Large intestine (tissue), 3 donors: Measurements from ENCODE around the gene CD226. TPM values are rescaled to one million over a fixed set of nuclear protein-coding genes. Genes with fewer than 3 reads are reported as not detected.
"Not testable (repeated sequence)": the region's sequence is repeated elsewhere in the genome, so short reads cannot be mapped to it uniquely, and the experiment has no call there.

Experiments used
- DNase-seq, 2 donors: peaks; one replicate each; pipeline versions ENCODE4 v3.0.0 to v3.0.0-alpha.2; 2013
- H3K27ac ChIP-seq: one replicate; pipeline ENCODE4 v1.5.1; 2013; ENCODE audit warnings: low read length
- H3K27me3 ChIP-seq: 2 replicates; pipeline ENCODE4 v1.6.1; 2013; ENCODE audit warnings: low read length; ENCODE audit not compliant: control insufficient read depth, insufficient read depth
- H3K36me3 ChIP-seq: 2 replicates; pipeline ENCODE4 v1.6.1; 2013; ENCODE audit warnings: low read length; ENCODE audit not compliant: control insufficient read depth, insufficient read depth
- H3K4me1 ChIP-seq: one replicate; pipeline ENCODE4 v1.6.1; 2013; ENCODE audit warnings: low read length; ENCODE audit not compliant: control insufficient read depth, insufficient read depth
- H3K4me3 ChIP-seq: one replicate; pipeline ENCODE4 v1.5.1; 2013; ENCODE audit warnings: low read length
- H3K9me3 ChIP-seq: one replicate; pipeline ENCODE4 v1.6.1; 2013; ENCODE audit warnings: mild to moderate bottlenecking, low read depth, low read length, moderate library complexity; ENCODE audit not compliant: control insufficient read depth
- WGBS: methylation state at CpG from one replicate; pipeline ENCODE4 v1.1.5; 2013; ENCODE audit warnings: low lambda C conversion rate; ENCODE audit not compliant: insufficient coverage; 5-methylcytosine and 5-hydroxymethylcytosine counted together
- polyA plus RNA-seq: library from polyadenylated mRNA; unstranded; fragments of 120-200 nt; gene quantifications from one replicate; pipeline ENCODE4 v1.2.1, GENCODE V29; 2013

The CD226 gene
- polyA plus RNA-seq, 1 donor = 1.6 TPM

DNA sequence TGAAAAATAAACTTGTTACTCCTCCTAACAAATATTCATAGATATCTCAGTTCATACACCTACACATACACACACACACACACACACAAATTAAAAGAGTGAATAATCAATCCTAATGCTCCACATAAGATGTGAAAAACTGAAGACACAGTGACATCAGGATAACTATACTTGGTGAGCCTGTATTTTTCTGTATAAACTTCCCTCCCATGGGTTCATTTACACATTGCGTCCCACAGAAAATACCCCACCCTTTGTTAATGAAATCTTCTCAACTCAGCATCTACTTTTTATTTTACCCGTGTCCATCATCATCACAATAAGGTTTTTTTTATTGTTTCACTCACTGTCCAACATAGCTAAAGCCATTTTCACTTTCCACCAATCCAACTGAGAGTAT lies 60.4 kb downstream of the CD226 start:
- Histone ChIP-seq H3K36me3 (no peaks in the 10 kb centered on the region), H3K4me1 (no peaks in the 10 kb centered on the region), H3K27me3 (no peaks in the 10 kb centered on the region), H3K27ac (no peak overlapping the region), H3K9me3 (no peaks in the 10 kb centered on the region), H3K4me3 (no peak overlapping the region)
- WGBS = 100% methylated on average over 2 of the region's 2 CpGs
- no peak for DNase-seq

DNA sequence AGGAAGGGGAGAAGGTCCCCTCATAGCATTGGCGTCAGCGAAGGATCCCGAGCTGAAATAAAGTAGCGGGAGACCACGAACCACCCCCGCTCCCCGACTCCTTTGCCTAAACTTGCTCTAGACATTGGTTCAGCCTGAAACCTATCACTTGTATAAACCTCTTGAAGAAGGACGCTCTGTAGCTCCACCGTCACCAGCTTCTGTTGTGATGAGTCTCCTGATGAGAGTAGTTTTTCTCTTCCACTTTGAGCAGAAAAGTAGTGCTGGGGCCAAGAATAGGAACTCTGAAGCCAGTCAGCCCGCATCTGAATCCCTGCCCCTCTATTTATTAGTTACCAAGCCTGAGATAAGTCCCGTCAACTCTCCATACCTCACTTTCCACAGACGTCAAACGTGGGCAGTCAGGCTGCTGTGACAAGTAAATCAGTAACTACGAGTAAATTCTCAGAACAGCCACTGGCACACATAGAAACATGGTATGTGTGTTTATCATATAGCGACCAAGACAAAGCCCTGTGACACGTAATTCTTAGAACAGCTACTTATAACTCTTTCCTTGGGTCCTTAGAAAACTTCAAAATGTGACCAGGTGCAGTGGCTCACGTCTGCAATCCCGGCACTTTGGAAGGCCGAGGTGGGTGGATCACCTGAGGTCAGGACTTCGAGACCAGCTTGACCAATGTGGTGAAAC lies 61.7 kb downstream of the CD226 start:
- Histone ChIP-seq H3K9me3 (no peaks in the 10 kb centered on the region), H3K4me1 (no peaks in the 10 kb centered on the region), H3K27me3 (no peaks in the 10 kb centered on the region), H3K27ac (no peak overlapping the region), H3K4me3 (no peak overlapping the region), H3K36me3 (no peaks in the 10 kb centered on the region)
- WGBS = no CpG with 5 or more reads among the region's 20 CpGs
- peak; percentile 7 to 55 for DNase-seq

DNA sequence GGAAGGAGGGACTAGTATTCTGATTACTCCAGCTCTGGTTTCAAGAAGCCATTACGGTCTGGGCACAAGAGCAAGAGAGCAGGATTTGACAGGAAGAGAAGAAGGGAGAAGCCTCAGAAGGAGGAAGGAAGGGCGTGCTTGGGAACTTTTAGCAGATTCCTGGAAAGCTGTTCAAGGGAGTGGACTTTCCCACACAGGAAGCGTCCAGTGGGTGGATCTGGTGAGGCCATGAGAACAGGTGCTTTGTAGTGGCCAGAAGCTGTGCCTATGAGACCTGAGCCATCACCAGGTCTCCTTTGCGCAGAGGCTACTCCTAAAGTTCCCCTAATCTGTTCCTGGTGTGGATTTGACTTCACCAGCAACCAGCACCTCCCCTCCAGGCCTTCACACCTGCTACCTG lies 62.3 kb downstream of the CD226 start:
- WGBS = no CpG with 5 or more reads among the region's 4 CpGs
- Histone ChIP-seq H3K4me1 (no peaks in the 10 kb centered on the region), H3K4me3 (no peak overlapping the region), H3K9me3 (no peaks in the 10 kb centered on the region), H3K36me3 (no peaks in the 10 kb centered on the region), H3K27ac (no peak overlapping the region), H3K27me3 (no peaks in the 10 kb centered on the region)
- no peak for DNase-seq

DNA sequence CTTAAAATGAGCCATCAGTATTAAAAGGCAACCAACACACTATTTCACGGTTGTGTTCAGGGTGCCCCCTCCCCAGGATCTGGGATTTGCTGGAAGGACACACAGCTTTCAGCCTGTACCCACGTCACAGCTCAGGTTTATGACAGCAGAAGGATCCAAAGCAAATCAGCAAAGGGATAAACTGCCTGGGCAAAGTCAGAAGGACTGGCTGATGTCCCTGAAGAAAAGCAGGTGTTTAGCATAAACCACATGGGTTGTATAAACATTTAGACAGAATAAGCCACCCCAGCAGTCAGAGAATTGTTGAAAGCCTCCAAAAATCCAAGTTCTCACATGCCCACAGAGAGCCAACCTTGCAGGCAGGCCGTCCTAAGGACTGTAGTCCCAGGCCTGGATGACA lies 63.9 kb downstream of the CD226 start:
- Histone ChIP-seq H3K4me3 (no peak overlapping the region), H3K4me1 (no peaks in the 10 kb centered on the region), H3K27ac (no peak overlapping the region), H3K9me3 (no peaks in the 10 kb centered on the region), H3K36me3 (no peaks in the 10 kb centered on the region), H3K27me3 (no peaks in the 10 kb centered on the region)
- no peak for DNase-seq
- 0% methylated on average over 1 of the region's 3 CpGs for WGBS

DNA sequence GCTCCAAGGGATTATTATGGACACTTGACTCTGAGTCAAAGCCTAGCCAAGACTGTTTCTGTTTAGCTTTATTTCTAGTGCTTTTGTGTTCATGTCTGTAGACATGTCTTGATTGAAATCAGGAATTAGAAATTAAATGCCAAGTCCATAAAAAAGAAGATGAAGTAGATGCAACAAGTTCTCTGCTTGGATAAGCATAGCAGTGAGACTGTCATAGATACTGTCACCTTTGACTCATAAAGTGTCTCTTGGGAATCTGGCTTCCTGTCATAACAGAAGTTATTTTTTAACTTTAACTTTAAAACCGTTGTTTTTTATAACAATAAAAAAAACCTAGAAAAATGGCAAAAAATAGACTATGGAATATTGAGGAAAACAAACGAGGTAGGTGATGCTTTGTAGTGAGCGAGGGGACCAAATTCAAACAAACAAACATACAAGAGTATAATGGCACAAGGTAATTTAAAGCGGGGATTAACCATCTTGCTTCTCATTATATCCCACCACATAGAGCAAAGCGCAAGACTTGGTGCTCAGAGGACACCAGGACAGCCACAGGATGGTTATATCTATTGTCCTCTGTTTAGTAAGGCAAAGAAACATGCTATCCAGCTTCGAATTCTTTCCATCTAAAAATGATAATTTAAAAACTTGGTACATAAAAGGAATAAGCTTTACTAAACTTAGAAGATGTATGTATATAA lies 64.6 kb downstream of the CD226 start:
- Histone ChIP-seq H3K4me3 (no peak overlapping the region), H3K36me3 (no peaks in the 10 kb centered on the region), H3K4me1 (no peaks in the 10 kb centered on the region), H3K27ac (no peak overlapping the region), H3K9me3 (no peaks in the 10 kb centered on the region), H3K27me3 (no peaks in the 10 kb centered on the region)
- DNase-seq = no peak
- 81% methylated on average over 2 of the region's 6 CpGs for WGBS

DNA sequence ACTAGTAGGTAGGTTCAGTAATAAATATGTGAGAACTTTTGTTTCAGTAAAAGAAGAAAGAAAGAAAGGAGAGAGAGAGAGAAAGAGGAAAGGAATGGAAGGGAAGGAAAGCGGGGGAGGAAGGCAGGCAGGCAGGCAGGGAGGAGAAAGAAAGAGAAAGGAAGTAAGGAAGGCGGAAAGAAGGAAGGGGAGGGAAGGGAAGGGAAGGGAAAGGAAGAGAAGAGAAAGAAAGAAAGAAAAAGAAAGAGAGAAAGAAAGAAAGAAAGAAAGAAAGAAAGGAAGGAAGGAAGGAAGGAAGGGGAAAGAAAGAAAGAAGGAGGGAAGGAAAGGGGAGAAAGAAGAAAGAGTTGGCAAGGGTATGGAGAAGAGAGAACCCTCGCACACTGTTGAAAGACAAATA lies 67.6 kb downstream of the CD226 start:
- Histone ChIP-seq H3K27me3 (no peaks in the 10 kb centered on the region), H3K4me3 (no peak overlapping the region), H3K36me3 (no peaks in the 10 kb centered on the region), H3K27ac (no peak overlapping the region), H3K4me1 (no peaks in the 10 kb centered on the region), H3K9me3 (no peaks in the 10 kb centered on the region)
- no peak for DNase-seq
- WGBS = 96% methylated on average over 2 of the region's 3 CpGs

DNA sequence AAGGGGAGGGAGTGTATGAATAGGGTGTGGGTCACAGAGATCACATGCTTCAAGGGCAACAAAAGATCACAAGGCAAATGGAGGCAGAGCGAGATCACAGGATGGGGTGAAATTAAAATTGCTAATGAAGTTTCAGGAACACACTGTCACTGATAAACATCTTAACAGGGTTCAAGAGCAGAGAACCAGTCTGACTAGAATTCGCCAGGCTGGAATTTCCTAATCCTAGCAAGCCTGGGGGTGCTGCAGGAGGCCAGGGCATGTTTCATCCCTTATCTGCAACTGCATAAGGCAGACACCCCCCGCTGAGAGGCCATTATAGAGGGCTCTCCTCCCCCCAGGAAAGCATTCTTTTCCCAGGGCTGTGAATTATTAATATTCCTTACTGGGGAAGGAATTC lies 68.6 kb downstream of the CD226 start:
- 83% methylated on average over 1 of the region's 3 CpGs for WGBS
- not testable (repeated sequence) for H3K4me1 ChIP-seq, H3K4me3 ChIP-seq, H3K36me3 ChIP-seq, DNase-seq, H3K27ac ChIP-seq, H3K27me3 ChIP-seq, H3K9me3 ChIP-seq

DNA sequence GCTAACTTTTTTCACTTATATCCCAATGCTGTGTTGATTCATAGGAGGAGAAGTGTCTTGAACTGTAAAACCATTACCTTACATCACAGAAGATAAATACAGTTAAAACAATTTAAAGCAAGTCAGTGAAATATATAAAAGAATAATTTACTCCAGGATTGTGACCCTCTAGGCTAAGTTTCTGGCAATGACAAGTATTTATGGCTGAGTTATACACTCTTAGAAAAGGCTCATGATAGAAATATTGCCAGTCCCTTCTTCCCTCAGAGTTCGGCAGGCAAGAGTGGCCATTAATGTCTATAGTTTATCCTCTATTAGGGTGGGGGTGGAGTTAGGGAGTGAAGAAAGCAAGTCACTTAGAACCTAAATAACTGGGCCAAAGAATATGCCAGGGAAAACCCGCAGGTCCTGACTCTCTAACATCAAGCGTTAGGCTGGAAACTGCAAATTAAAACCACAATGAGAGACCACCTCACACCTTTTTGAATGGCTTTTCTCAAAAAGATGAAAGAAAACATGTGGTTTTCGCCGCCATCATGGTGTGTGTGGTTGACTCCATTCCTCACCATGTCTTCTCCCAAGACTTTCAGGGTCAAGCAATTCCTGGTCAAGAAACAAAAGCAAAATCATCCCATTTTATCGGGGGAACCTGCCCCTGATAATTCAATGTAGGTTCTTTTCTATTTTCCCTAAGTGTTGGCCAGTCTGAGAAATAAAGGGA lies 69.3 kb downstream of the CD226 start:
- no peak overlapping the region for H3K27ac ChIP-seq
- no peak overlapping the region for H3K4me3 ChIP-seq
- H3K36me3 ChIP-seq = no peaks in the 10 kb centered on the region
- WGBS = no CpG with 5 or more reads among the region's 6 CpGs
- no peak for DNase-seq
- no peaks in the 10 kb centered on the region for H3K27me3 ChIP-seq
- H3K4me1 ChIP-seq = no peaks in the 10 kb centered on the region
- no peaks in the 10 kb centered on the region for H3K9me3 ChIP-seq

DNA sequence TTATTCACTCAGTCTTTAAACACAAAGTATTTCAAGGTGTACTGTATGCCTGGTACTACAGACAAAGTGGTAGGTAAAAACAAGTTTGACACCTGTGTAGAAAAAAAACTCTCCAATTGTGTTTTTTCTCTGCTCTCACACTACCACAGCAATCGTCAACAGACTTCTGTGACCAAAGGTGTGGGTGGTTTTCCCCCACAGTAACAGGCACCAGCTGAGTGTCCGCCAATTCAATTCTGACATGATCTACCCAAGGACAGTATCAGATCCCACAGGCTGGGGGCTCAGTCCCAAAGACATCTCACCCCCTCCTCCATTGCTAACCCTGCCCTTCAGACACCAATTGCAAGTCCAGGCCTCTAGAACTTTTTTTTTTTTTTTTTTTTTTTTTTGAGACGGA lies 71.2 kb downstream of the CD226 start:
- no peak for DNase-seq
- no peaks in the 10 kb centered on the region for H3K9me3 ChIP-seq

DNA sequence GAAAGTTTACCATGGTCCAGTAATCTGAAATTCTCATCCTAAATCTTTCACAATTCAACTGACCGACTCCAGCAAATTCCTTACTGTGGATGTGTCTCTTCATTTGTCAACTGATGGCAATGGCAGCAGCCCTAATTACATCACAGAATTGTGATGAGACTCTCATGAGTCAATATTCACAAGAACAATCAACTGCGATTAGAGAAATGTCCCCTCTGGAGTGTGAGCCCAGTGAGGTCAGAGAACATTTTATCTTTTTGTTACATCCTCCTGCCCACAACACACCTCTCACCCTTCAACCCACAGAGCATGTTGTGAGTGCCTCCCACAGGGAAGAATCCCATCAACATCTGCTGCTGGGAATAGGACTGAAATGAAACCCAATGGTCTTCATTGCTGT lies 73.6 kb downstream of the CD226 start:
- DNase-seq = no peak
- Histone ChIP-seq H3K4me1 (no peaks in the 10 kb centered on the region), H3K4me3 (no peak overlapping the region), H3K36me3 (no peaks in the 10 kb centered on the region), H3K27ac (no peak overlapping the region), H3K9me3 (no peaks in the 10 kb centered on the region), H3K27me3 (no peaks in the 10 kb centered on the region)
- no CpG with 5 or more reads among the region's 2 CpGs for WGBS

More for the DNA sequence above, 71.2 kb downstream of the CD226 start:
- Histone ChIP-seq H3K4me1 (no peaks in the 10 kb centered on the region), H3K27me3 (no peaks in the 10 kb centered on the region), H3K27ac (no peak overlapping the region), H3K36me3 (no peaks in the 10 kb centered on the region), H3K4me3 (no peak overlapping the region)
- no CpG with 5 or more reads among the region's 3 CpGs for WGBS
